ENCODE data around the gene SCN2A.

- no peak for TF ChIP-seq SMC3 (IDR thresholded peaks at IDR 0.05; ENCODE audit: low read depth, low read length)
- no peak for TF ChIP-seq USF2 (IDR thresholded peaks at IDR 0.05; ENCODE audit: low read depth, low read length)
- TF ChIP-seq CTCF (conservative IDR thresholded peaks at IDR 0.05; ENCODE audit: low read depth, low read length) = no peak
- no peak for TF ChIP-seq POLR2A (IDR thresholded peaks at IDR 0.05; ENCODE audit: low read depth, low read length)
- no peak for TF ChIP-seq CEBPB (IDR thresholded peaks at IDR 0.05; ENCODE audit: low read depth, low read length)
- TF ChIP-seq RAD21 (IDR thresholded peaks at IDR 0.05; ENCODE audit: low read length) = no peak
- TF ChIP-seq RCOR1 (IDR thresholded peaks at IDR 0.05; ENCODE audit: insufficient replicate concordance, low read length) = no peak
- no peak for TF ChIP-seq MAFK (IDR thresholded peaks at IDR 0.05; ENCODE audit: low read depth, low read length)
- no peak for TF ChIP-seq MAZ (IDR thresholded peaks at IDR 0.05; ENCODE audit: borderline replicate concordance, low read depth, low read length)
- no peak for TF ChIP-seq NFE2L2 (IDR thresholded peaks at IDR 0.05; ENCODE audit: low read depth, low read length)
- no peak for TF ChIP-seq BHLHE40 (IDR thresholded peaks at IDR 0.05; ENCODE audit: low read depth, low read length)
Observed at GRCh38 chr2:165407466-165407865, 168.3 kb downstream of the SCN2A start.
